IPS-18a (cell line): ENCODE measurements around the gene COL5A1.

Experiments
- H3K27ac ChIP-seq: one replicate; pipeline ENCODE4 v1.5.1; 2013; ENCODE audit warnings: low read length
- H3K27me3 ChIP-seq: one replicate; pipeline ENCODE4 v1.6.1; 2013; ENCODE audit warnings: mild to moderate bottlenecking, low read length; ENCODE audit not compliant: control insufficient read depth, insufficient read depth
- H3K36me3 ChIP-seq: one replicate; pipeline ENCODE4 v1.6.1; 2013; ENCODE audit warnings: low read depth, low read length; ENCODE audit not compliant: control insufficient read depth
- H3K4me1 ChIP-seq: one replicate; pipeline ENCODE4 v1.6.1; 2013; ENCODE audit warnings: low read depth, low read length; ENCODE audit not compliant: control insufficient read depth
- H3K4me3 ChIP-seq: one replicate; pipeline ENCODE4 v1.5.1; 2013; ENCODE audit warnings: low read length
- H3K9ac ChIP-seq: one replicate; pipeline ENCODE4 v1.6.1; 2013; ENCODE audit warnings: mild to moderate bottlenecking, low read length, moderate library complexity
- H3K9me3 ChIP-seq: one replicate; pipeline ENCODE4 v1.6.1; 2013; ENCODE audit warnings: low read depth, low read length; ENCODE audit not compliant: control insufficient read depth

Gene COL5A1

DNA sequence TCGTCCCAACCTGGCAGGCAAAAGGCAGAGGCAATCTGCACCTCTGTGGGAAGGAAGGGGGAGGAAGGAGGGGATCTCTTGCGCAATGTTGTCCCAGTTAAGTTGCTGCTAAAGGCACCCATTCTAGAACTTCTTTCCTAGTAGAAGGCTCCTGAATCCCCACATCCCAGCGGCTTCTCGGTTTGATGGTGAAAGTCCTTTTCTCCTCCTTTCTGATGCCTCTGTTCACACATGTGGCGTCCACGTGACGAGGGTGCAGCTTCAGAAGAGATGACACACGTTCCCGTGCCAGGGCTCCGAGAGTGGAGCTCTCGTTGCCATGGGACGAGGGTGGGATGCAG lies 142.1 kb downstream of the COL5A1 start:
- Histone ChIP-seq H3K4me1 (no peaks in the 10 kb centered on the region), H3K27ac (no peak overlapping the region), H3K36me3 (no peaks in the 10 kb centered on the region), H3K4me3 (no peak overlapping the region), H3K9me3 (no peaks in the 10 kb centered on the region), H3K9ac (no peak overlapping the region), H3K27me3 (no peaks in the 10 kb centered on the region)

DNA sequence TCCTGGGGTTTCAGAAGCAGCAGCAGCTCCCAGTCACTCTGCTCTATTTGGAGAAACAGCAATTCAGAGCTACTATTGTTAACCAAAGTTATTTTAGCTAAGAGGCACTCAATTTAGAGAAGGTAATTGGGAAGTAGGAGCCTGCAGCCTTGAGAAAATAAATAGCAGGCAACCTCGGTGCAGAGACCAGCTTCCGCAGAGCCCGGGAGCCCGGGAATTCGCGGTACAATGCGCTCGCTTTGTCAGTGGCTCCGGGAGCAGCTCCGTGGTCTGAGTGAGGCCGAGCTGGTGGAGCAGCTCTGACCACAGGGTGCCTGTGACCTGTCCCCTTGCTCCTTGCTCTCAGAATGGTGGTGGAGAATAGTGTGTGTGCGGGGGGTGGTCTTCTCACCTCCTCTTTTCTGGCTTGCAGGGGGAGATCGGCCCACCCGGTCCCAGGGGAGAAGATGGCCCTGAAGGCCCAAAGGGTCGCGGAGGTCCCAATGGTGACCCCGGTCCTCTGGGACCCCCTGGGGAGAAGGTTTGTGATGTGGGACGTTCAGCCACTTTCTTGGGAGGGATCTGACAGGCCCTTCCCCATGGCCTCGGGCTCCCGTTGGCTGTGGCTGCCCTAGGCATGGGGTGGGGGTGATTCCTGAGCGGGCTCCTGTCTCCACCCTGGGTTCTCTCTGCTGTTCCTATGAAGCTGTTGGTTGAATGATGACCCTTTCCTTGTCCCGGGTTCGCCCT lies 143.1 kb downstream of the COL5A1 start:
- Histone ChIP-seq H3K9me3 (no peaks in the 10 kb centered on the region), H3K4me1 (no peaks in the 10 kb centered on the region), H3K27ac (no peak overlapping the region), H3K27me3 (no peaks in the 10 kb centered on the region), H3K36me3 (no peaks in the 10 kb centered on the region), H3K4me3 (no peak overlapping the region), H3K9ac (no peak overlapping the region)

DNA sequence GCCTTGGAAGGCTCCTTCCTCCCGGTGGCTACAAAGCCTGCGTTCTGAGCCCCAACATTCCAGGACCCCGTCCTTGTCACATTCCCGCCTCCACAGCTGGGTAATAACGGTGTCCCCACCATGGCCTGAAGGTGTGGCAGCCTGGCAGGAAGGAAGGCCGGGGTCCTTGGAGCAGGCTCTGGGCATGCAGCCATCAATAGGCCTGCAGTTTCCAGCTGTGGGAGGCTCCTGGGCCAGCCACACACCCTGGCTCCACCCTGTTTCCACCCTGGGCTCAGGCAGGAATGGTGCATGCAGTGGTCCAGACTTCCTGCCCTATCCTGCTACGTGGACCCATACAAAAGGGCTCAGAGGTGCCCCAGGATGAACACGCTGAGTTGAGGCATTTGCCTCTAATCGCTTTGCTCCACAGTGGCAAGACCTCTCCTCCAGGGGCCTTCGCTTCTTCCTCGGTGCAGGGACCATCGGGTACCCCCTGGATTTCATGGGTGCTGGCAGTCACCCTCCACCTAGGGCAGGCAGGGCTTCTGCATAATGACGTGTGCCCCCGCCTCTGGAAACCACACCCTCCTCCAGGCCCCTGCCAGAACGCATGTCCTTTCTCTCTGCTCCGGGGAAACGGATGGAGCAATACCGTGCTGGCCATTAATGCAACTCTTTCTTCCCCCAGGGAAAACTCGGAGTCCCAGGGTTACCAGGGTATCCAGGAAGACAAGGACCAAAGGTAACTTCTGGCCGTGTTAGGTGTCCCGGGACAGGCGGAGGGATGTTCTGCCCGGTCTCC lies 143.9 kb downstream of the COL5A1 start:
- H3K4me3 ChIP-seq: no peak overlapping the region
- H3K27me3 ChIP-seq: no peaks in the 10 kb centered on the region
- no peak overlapping the region for H3K9ac ChIP-seq
- no peaks in the 10 kb centered on the region for H3K36me3 ChIP-seq
- H3K9me3 ChIP-seq: no peaks in the 10 kb centered on the region
- no peak overlapping the region for H3K27ac ChIP-seq
- H3K4me1 ChIP-seq: no peaks in the 10 kb centered on the region

DNA sequence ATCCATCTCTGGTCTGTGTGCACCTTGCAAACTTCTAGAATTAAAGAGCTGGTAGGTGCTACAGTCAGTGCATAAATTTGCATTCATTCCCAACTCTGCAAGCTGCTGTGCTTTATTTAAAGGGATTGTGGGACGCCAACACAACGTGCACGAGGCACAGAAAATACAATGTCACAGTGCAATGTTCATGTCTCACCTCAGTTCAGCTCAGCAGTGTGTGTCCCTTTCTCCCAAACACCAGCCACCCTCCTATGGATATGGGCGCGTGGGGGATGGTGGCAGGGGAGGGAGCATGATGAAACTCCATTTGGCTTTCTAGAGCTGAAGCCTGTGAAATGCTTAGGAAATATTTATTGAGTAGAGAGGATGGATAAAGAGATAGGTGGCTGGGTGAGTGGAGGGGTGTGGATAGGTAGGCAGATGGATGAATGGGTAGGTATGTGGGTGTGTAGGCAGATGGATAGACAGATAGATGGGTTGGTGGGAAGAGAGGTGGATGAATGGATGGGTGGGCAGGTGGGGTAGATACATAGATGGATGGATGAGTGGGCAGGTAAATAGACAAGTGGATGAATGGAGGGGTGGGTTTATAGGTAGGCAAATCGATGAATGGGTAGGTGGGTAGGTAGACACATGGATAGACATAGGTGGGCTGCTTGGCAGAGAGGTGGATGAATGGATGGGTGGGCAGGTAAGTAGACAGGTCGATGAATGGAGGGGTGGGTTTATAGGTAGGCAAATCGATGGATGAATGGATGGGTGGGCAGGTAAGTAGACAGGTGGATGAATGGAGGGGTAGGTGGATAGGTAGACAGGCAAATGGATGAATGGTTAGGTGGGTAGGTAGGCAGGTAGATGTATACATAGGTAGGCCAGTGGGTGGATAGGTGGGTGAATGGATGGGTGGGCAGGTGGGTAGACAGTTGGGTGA lies 146.3 kb downstream of the COL5A1 start:
- H3K27ac ChIP-seq: no peak overlapping the region
- no peaks in the 10 kb centered on the region for H3K27me3 ChIP-seq
- no peaks in the 10 kb centered on the region for H3K36me3 ChIP-seq
- H3K4me1 ChIP-seq: no peaks in the 10 kb centered on the region
- H3K9ac ChIP-seq: no peak overlapping the region
- H3K9me3 ChIP-seq: no peaks in the 10 kb centered on the region
- no peak overlapping the region for H3K4me3 ChIP-seq

DNA sequence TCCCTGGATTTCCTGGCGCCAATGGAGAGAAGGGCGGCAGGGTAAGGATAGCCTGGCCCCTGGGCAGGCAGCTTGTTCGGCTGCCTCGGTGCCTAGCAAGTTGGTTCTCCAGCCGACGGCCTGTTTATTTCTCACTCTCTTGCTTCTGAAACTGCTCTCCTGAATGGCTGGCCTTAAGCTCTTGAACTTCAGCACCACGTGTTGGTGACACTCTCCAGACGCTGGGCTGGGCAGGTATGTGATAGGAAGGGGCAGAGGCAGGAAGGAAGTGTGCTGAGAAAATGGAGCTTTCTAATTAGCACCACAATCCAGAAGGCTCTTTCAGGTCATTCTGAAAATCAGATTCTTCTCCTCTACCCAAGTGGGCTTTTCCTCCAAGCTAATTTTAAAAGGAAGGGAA lies 147.6 kb downstream of the COL5A1 start:
- Histone ChIP-seq H3K27me3 (no peaks in the 10 kb centered on the region), H3K9me3 (no peaks in the 10 kb centered on the region), H3K4me1 (no peaks in the 10 kb centered on the region), H3K9ac (no peak overlapping the region), H3K36me3 (no peaks in the 10 kb centered on the region), H3K27ac (no peak overlapping the region), H3K4me3 (no peak overlapping the region)

DNA sequence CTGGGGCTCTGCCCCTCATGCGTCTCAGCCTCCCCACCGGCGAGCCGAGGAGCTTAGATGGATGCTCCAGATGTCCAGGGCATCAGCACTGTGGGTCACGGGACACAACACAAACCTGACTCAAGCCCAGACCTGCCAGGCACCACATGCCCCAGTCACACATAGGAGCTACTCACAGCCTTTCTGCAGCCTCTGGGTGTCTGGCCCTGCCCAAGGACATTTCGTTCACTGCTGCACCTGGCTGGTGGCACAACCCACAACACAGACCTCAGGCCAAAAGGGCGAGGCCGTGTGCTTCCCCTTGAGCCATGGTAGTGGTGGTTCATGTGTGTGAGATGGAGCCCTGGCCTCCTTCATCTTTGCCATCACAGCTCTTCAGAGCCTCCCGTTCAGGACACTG lies 149.4 kb downstream of the COL5A1 start:
- Histone ChIP-seq H3K4me1 (no peaks in the 10 kb centered on the region), H3K27ac (no peak overlapping the region), H3K9ac (no peak overlapping the region), H3K27me3 (no peaks in the 10 kb centered on the region), H3K4me3 (no peak overlapping the region), H3K9me3 (no peaks in the 10 kb centered on the region), H3K36me3 (no peaks in the 10 kb centered on the region)

DNA sequence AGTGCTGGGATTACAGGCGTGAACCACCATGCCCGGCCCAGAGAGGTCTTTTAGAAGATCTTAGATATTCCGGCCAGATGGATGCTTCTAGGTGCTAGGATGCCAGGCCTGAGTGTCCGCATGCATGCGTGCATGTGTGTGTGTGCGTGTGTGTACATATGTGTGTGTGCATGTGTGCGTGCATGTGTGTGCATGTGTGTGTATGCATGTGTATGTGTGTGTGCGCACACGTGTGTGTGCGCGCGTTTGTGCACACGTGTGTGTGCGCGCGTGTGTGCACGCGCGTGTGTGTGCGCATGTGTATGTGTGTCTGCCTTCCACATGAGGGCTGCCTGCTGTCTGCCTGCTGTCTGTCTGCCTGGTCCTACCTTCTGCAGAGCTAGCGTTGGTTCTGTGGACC lies 151.0 kb downstream of the COL5A1 start:
- no peak overlapping the region for H3K27ac ChIP-seq
- H3K9me3 ChIP-seq: no peaks in the 10 kb centered on the region
- no peak overlapping the region for H3K9ac ChIP-seq
- no peaks in the 10 kb centered on the region for H3K36me3 ChIP-seq
- no peaks in the 10 kb centered on the region for H3K4me1 ChIP-seq
- no peak overlapping the region for H3K4me3 ChIP-seq
- H3K27me3 ChIP-seq: no peaks in the 10 kb centered on the region

DNA sequence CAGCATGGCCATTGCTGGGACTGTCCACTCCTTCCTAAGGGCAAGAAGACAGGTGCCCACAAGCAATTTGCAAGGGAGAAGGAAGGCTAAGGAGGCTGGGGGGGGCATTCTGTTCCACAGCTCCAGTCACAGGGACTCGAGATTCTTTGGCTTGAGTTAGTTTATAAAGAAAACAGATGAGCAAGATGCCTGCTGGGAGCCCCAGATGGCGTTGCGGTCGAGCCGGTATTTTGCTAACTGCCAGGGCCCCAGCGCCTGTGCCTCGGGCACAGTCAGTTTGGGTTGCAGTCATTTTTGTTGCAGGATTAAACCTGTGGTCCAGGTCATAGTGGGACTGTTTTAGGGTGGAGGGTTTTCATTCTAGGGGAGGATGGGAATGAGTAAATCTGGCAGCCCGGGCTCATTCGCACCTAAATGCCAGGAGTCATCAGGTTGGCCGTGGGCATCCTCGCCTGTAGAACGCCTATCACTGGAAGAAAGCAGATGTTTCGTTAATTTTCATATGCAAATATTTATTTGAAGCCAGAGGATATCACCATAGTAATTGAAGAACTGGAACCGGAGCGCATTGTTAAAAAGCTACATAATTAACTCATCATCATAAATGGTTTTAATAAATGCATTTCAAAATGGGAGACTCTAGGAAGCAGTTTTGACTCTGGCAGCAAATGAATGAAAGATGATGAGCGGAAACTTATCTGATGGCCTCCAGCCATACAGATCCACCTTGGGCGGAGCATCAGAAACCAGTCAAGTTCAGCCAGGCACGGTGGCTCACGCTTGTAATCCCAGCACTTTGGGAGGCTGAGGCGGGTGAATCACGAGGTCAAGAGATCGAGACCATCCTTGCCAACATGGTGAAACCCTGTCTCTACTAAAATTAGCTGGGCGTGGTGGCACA lies 151.9 kb downstream of the COL5A1 start:
- no peaks in the 10 kb centered on the region for H3K27me3 ChIP-seq
- no peak overlapping the region for H3K27ac ChIP-seq
- H3K4me3 ChIP-seq: no peak overlapping the region
- H3K4me1 ChIP-seq: no peaks in the 10 kb centered on the region
- no peaks in the 10 kb centered on the region for H3K9me3 ChIP-seq
- H3K9ac ChIP-seq: no peak overlapping the region
- H3K36me3 ChIP-seq: no peaks in the 10 kb centered on the region

DNA sequence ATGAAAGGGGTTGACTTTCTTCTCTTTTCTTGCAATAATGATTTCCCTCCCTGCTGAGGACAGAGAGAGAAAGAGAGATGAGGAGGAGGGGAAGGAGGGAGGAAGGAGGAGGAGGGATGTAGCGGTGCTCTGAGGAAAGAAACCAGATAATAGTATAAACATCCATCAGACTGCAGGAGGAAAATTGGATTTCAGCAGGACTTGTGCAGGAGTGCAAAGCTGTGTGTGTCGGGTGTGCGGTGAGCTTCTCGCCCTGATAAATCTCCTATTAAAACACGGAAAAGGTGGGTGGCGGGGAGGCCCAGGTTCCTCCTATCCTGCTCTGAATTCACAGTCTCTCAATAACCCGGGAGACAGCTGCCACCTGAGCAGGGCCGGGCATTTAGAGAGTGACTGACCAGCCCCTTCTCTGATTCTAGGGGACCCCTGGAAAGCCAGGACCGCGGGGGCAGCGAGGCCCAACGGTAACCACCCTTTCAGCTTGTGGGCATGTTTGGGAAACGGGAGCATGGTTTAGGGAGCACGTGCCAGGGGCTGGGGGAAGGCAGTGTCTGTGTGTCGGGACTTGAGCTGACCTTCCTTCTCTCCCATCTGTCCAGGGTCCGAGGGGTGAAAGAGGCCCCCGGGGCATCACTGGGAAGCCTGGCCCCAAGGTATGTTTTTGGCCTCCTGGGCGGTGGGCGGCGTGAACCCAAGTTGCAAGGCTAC lies 153.2 kb downstream of the COL5A1 start:
- Histone ChIP-seq H3K9me3 (no peaks in the 10 kb centered on the region), H3K9ac (no peak overlapping the region), H3K4me3 (no peak overlapping the region), H3K4me1 (no peaks in the 10 kb centered on the region), H3K27me3 (no peaks in the 10 kb centered on the region), H3K27ac (no peak overlapping the region), H3K36me3 (no peaks in the 10 kb centered on the region)

DNA sequence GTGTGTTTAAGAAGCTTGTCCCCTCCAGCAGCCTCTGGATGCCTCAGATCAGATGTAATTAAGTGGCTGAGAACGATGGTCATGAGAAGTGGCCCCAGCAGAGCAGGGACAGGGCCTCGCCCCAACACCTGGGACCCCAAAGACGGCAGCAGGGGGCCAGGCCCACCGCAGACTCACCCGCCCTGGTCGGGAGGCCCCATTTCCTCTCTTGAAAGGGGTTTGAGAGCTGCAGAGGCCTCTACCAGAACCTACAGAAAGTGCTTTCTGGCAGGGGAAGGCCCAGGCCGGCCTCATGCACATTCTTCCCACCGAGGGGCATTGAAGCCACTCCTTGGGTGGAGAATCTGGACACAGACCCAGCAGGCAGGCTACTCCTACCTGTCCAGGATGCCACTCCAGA lies 153.8 kb downstream of the COL5A1 start:
- Histone ChIP-seq H3K9me3 (no peaks in the 10 kb centered on the region), H3K4me1 (no peaks in the 10 kb centered on the region), H3K4me3 (no peak overlapping the region), H3K36me3 (no peaks in the 10 kb centered on the region), H3K27me3 (no peaks in the 10 kb centered on the region), H3K27ac (no peak overlapping the region), H3K9ac (no peak overlapping the region)
